Central memory CD4-positive, alpha-beta T cell (primary cell): ENCODE data around the gene NAA25.
A peak's percentile ranks its signal among the peaks of the same experiment; 100 is the strongest.
"Not testable (repeated sequence)": the region's sequence is repeated elsewhere in the genome, so short reads cannot be mapped to it uniquely, and the experiment has no call there.

Experiments
- DNase-seq: peaks from one replicate; pipeline ENCODE4 v3.0.0; 2022

The NAA25 gene

GRCh38 chr12:112007945-112008344 lies 100.6 kb downstream of the NAA25 start:
- no peak for DNase-seq

- DNase-seq: no peak
Measured at GRCh38 chr12:112005419-112006395, 102.9 kb downstream of the NAA25 start.

- no peak for DNase-seq
Measured at GRCh38 chr12:112004041-112004440, 104.5 kb downstream of the NAA25 start.

GRCh38 chr12:112001576-112001975 lies 107.0 kb downstream of the NAA25 start:
- DNase-seq: no peak

GRCh38 chr12:112000820-112001219 lies 107.8 kb downstream of the NAA25 start:
- DNase-seq: no peak

- DNase-seq: not testable (repeated sequence)
Measured at GRCh38 chr12:111999129-111999528, 109.5 kb downstream of the NAA25 start.

- no peak for DNase-seq
Measured at GRCh38 chr12:111998015-111998414, 110.6 kb downstream of the NAA25 start.

- DNase-seq: no peak
Measured at GRCh38 chr12:111997300-111997699, 111.3 kb downstream of the NAA25 start.

- DNase-seq: no peak
Measured at GRCh38 chr12:111995782-111996480, 112.7 kb downstream of the NAA25 start.

GRCh38 chr12:111994211-111995111 lies 114.1 kb downstream of the NAA25 start:
- DNase-seq: peak; percentile 60

GRCh38 chr12:111993292-111994150 lies 115.1 kb downstream of the NAA25 start:
- peak; percentile 62 for DNase-seq

- no peak for DNase-seq
Measured at GRCh38 chr12:111992464-111992863, 116.1 kb downstream of the NAA25 start.

- DNase-seq: no peak
Measured at GRCh38 chr12:111991946-111992345, 116.6 kb downstream of the NAA25 start.

- no peak for DNase-seq
Measured at GRCh38 chr12:111991535-111991934, 117.0 kb downstream of the NAA25 start.

- DNase-seq: no peak
Measured at GRCh38 chr12:111984820-111985219, 123.8 kb downstream of the NAA25 start.

- DNase-seq: no peak
Measured at GRCh38 chr12:111981987-111982386, 126.6 kb downstream of the NAA25 start.

GRCh38 chr12:111980598-111980997 lies 128.0 kb downstream of the NAA25 start:
- DNase-seq: no peak

- DNase-seq: no peak
Measured at GRCh38 chr12:111978545-111978944, 130.0 kb downstream of the NAA25 start.

- no peak for DNase-seq
Measured at GRCh38 chr12:111976860-111977259, 131.7 kb downstream of the NAA25 start.
